GM12892 (cell line): ENCODE data around the gene MXD3.

Source experiments
- POLR2A ChIP-seq: IDR thresholded peaks from 2 replicates; pipeline ENCODE4 v1.6.1; 2011; ENCODE audit warnings: low read depth, low read length, control low read depth
- POLR2AphosphoS5 ChIP-seq: IDR thresholded peaks from 2 replicates; pipeline ENCODE4 v1.6.1; 2011; ENCODE audit warnings: low read depth, low read length, control low read depth

GRCh38 chr5:177276886-177277285 lies 34.8 kb downstream of the MXD3 start:
- no peak for TF ChIP-seq POLR2A
- no peak for TF ChIP-seq POLR2AphosphoS5
